Ammon's horn (tissue), 1 donor: ENCODE results near the gene EOGT.

Source experiments
- DNase-seq: peaks from one replicate; pipeline ENCODE4 v3.0.0-alpha.2; 2016; ENCODE audit warnings: low spot score

The EOGT gene

DNA sequence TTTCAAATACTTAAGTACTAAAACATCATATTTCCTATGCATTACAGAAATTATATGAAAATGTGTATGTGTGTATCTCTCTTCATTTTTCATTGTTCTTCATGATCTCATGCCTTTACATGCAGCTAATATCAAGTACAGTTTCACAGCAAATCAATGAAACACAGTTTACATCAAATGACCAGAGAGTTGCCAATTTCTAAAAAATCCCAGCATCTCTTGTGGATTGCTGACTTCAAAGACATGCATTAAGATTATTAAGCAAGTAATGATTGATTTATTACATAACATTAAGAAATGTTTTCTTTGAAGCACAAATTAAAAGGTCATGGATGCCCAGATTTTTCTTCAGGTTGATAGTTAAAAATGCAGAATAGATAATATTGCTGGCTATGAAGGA, 50.1 kb downstream of the EOGT start:
- no peak for DNase-seq

DNA sequence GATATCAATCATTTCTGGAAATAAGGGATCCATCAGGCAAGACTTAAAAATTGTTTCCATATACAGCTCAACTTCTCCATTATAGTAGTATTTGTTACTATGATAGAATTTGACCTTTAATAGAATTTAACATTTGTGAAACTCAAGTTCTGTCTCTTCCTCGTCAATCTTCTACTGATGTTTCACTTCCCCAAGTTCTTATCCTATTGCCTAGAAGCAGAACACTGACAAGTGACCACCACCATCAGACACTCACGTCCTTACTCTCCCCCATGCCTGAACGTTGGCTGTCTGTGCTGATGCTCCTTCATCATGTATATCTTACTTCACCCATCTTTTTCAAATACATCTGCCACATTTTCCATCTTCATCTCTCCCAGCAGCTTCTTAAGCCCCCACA, 54.6 kb downstream of the EOGT start:
- DNase-seq: no peak

DNA sequence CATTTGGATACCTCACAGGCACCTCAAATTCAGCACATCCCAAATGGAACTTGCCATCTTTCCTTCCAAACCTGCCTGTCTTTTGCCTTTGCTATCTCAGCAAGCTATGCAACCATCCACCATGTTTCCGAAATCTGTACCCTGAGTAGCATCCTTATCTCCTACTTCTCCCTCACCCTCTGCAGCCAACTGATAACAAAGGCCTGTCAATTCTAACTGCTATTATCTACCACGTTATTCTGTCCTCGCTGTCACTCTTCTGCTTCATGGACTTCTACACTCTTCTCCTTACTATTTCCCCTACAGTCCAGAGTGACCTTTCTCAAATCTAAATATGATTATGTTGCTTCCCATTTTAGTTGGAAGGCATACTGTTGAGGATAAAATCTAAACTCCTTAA, 55.6 kb downstream of the EOGT start:
- no peak for DNase-seq

DNA sequence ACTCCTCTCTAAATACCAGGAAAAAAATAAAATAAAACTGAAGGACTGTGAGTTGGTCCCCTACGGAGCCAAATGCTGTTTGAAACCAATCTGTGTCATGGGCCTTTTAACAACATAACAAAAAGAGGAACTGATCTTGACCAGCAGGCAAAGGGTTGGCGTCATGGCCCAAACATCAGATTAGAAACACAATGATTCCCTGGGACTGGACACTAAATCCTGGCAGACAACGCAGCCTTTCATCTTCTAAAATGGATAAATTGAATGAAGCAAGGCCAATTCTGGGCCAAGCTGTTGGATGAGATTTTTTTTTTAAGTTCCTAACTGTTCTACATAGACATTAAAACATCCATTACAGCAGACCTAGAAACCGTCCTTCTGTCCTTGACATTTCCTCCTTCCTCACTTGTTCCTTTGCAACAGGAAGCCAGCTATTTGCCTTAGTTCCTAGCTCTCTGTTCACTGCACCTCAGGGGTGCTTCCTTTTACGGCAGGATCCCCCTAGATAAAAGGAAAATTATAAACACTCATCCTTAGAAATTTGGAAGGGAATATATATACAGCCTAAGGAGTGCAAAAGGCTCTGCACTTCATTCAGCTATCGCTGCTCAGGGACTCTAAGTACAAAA, 59.6 kb downstream of the EOGT start:
- DNase-seq: no peak

DNA sequence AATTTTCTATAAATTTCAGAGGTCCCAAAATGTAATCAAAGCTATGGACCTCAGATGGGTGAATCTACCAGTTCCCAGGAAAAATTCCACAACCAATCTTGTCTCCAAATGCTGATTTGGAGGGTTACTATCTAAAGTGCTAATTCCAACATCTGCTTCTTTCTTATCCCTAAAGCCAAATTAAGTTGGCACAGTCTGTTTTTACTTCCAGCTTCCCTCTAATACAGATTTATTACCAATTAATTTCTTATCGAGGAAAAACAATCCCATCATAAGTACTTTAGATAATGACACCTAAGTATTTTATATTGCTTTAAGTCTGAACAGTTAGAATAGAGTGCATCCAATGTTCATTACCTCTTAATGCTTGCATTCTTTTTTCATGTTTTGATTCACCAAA, 68.3 kb downstream of the EOGT start:
- DNase-seq: no peak

DNA sequence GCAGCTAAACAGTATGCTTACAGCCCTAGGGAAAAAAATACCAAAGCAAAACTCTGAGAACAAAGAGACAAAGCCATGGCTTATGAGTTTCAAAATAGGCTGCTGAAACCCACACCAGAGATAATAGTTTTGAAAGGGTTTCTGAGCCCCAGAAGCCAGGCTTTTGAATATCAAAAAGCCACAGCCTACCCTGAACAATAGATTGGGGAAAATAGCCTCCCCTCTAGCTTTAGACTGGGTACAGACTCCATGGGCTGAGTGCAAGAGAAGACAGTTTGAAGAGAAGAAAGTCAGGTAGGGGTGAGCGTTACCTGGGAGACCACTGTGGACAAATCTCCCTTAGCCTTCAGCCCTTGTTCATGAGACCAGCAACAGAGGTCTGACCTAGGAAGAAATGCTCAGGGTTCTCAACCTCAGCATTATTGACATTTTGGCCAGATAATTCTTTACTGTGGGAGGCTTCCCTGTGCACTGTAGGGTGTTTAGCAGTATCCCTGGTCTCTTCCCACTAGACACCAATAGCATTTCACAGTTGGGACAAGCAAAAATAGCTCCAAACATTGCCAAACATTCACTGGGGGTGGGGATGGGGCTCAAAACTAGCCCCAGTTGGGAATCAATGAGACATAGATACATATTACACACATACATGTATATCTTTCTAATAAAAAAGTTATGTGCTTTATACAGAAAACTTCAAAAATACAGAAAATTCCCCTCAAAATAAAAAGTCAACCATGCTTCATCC, 69.6 kb downstream of the EOGT start:
- DNase-seq: no peak

DNA sequence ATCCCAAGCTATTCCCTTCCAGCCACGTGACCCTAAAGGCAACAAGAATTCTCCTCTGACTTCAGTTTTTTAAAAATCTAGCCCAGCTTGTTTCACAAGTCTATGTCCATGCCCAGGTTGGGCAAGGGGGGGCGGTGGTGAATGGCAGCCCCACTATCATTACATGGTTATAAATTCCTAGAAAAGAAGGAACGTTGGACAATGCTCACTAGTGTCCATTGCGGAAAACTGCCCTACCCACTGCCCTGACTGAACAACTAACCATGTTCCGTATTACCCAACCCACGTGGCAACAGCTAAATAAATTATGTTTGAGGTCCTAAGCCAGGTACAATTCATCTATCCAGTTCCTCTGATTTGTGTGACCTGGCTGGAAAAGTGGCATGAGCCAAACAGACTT, 72.4 kb downstream of the EOGT start:
- no peak for DNase-seq

DNA sequence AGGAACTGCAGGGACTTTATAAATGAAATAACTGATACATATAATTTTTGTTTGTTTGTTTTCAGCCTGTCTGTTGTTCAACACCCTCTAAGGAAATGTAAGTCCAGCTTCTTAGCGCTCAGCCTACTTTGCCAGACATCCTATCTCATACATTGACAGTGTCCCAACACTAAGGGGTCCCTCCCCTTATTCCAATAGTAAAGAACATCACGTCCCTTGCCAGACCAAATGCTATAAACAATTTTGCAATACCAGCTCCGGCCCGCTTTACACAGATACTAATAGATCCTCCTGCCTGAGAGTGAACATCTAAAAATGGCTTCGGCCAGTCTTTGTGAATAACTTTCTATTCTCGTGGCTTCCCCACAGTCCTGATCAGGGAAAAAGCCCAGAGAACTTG, 76.6 kb downstream of the EOGT start:
- DNase-seq: no peak

DNA sequence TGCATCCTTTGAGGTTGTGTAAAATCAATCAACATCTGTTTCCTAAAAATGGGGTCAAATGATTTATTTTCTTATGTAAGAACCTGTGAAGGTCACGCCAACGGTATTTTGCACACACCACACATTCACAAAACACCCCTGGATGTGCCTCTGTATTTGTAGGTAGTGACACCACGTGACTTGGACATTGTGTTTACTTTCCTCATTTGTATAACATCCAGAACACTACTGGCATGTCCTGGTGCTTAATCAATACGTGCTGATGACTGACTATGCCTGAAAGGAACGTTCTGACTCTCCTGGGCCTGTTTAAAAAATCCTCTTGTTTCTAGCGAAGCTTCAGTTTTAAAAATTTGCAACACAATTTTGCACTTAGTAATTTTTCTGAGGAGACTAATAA, 77.7 kb downstream of the EOGT start:
- no peak for DNase-seq

DNA sequence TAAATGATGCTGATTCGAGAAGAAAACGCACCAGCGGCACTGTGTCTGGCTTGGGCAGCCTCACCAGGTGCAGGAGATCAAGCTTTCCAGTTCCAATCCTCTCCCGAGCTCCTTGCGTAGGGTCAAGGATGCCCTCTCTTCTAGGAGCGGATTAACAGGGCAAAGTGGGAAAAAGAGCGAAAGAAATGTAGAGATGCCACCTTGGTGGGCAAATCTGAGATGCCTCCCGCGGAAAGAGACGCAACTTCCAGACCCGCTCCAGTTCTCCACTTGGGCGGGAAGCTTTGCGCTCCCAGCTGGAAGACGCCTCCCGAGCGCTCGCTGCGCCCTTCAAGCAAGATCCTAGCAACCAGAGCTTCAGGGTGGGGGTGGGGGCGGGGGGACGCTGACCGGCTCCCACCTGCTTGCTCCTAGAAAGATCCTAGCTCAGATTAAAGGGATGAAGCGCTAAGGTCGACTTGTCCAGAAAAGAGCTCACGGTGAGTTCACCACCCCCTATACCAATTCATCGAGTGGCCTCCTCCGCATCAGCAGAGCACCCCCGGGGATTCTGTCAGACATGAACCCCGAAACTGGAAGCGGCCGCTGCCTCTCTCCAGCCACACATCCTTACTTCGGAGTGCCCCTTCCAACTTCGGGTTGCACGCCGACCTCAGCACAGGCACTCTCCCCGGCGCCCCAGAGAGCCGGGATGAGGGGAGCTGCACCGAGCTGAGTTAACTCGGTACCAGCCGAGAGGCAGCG, 81.9 kb downstream of the EOGT start:
- no peak for DNase-seq
